Stimulated activated CD8-positive, alpha-beta memory T cell treated with anti-CD3 and anti-CD28 coated beads, Interleukin-15, amount 100 ng/mL, for 1 hour (primary cell): ENCODE data around the gene TEAD2.
A peak's percentile ranks its signal among the peaks of the same experiment; 100 is the strongest.

Experiments
- DNase-seq: peaks from one replicate; pipeline ENCODE4 v3.0.0-alpha.2; 2020; ENCODE audit warnings: low read depth

Gene TEAD2

GRCh38 chr19:49348305-49349189, 13.7 kb downstream of the TEAD2 start:
- no peak for DNase-seq

GRCh38 chr19:49347835-49348234, 14.4 kb downstream of the TEAD2 start:
- no peak for DNase-seq

- DNase-seq = no peak
These were observed 15.0 kb downstream of the TEAD2 start for GRCh38 chr19:49347191-49347590.

GRCh38 chr19:49344505-49345423, 17.5 kb downstream of the TEAD2 start:
- DNase-seq = no peak

GRCh38 chr19:49343123-49343522, 19.1 kb downstream of the TEAD2 start:
- no peak for DNase-seq

- no peak for DNase-seq
These were observed 19.9 kb downstream of the TEAD2 start for GRCh38 chr19:49342291-49342721.

GRCh38 chr19:49340865-49341718, 21.1 kb downstream of the TEAD2 start:
- no peak for DNase-seq

GRCh38 chr19:49340069-49340864, 21.9 kb downstream of the TEAD2 start:
- DNase-seq = no peak

GRCh38 chr19:49339301-49340068, 22.7 kb downstream of the TEAD2 start:
- DNase-seq = no peak

GRCh38 chr19:49338691-49339300, 23.4 kb downstream of the TEAD2 start:
- no peak for DNase-seq

GRCh38 chr19:49338023-49338677, 24.1 kb downstream of the TEAD2 start:
- no peak for DNase-seq

- no peak for DNase-seq
These were observed 24.8 kb downstream of the TEAD2 start for GRCh38 chr19:49337267-49338022.

GRCh38 chr19:49336482-49337266, 25.5 kb downstream of the TEAD2 start:
- no peak for DNase-seq

- no peak for DNase-seq
These were observed 26.3 kb downstream of the TEAD2 start for GRCh38 chr19:49335784-49336481.

- peak; percentile 37 for DNase-seq
These were observed 27.0 kb downstream of the TEAD2 start, which contains the start of gene CD37 for GRCh38 chr19:49335071-49335783. Gene CD37, plus strand, starts transcription at chr19:49335406. Its CDS starts 135 bp downstream, at chr19:49335541.

- DNase-seq = peak; percentile 28
These were observed 28.4 kb downstream of the TEAD2 start for GRCh38 chr19:49333811-49334288.
